Nephron (organoid): ENCODE measurements around the gene LUZP1.

ENCODE experiments used
- H3K27ac Mint-ChIP-seq, 3 experiments: 2 replicates each; pipeline ENCODE4 v1.8.0; 2020; ENCODE audit warnings: mixed read lengths in 3 of 3, mild to moderate bottlenecking in 2 of 3, moderate library complexity in 1 of 3
- H3K27me3 Mint-ChIP-seq: 2 replicates; pipeline ENCODE4 v1.8.0; 2021; ENCODE audit warnings: low read depth, mild to moderate bottlenecking, moderate library complexity, mixed read lengths
- H3K36me3 Mint-ChIP-seq: 2 replicates; pipeline ENCODE4 v1.8.0; 2020; ENCODE audit warnings: low read depth, mixed read lengths
- H3K4me1 Mint-ChIP-seq: 2 replicates; pipeline ENCODE4 v1.8.0; 2020; ENCODE audit warnings: mixed read lengths
- H3K4me3 Mint-ChIP-seq, 3 experiments: 2 replicates each; pipeline ENCODE4 v1.8.0; 2020; ENCODE audit warnings: mild to moderate bottlenecking in 3 of 3, mixed read lengths in 3 of 3, moderate library complexity in 2 of 3
- H3K9me3 Mint-ChIP-seq: 2 replicates; pipeline ENCODE4 v1.8.0; 2020; ENCODE audit warnings: mixed read lengths
- CTCF ChIP-seq, 3 experiments: fragments of 200-600 bp; sonication (generic); IDR thresholded peaks; one replicate each; pipeline ENCODE4 v1.5.0; 2021; ENCODE audit warnings: antibody characterized with exemption in 3 of 3; ENCODE audit not compliant: unreplicated experiment in 3 of 3

The LUZP1 gene

GRCh38 chr1:23103001-23103889, 65.4 kb downstream of the LUZP1 start:
- H3K27ac Mint-ChIP-seq: peak overlapping the region; percentile 47 to 69 (median 53)
- peaks cover 26% of the 10 kb centered on the region for H3K36me3 Mint-ChIP-seq
- no peak overlapping the region for H3K4me3 Mint-ChIP-seq
- peaks cover 34% of the 10 kb centered on the region for H3K4me1 Mint-ChIP-seq
- TF ChIP-seq CTCF (IDR thresholded peaks at IDR 0.05; ENCODE audit: unreplicated experiment in 3 of 3): no peak
- no peaks in the 10 kb centered on the region for H3K27me3 Mint-ChIP-seq
- H3K9me3 Mint-ChIP-seq: no peaks in the 10 kb centered on the region

- H3K27me3 Mint-ChIP-seq: no peaks in the 10 kb centered on the region
- H3K4me1 Mint-ChIP-seq: peaks cover 34% of the 10 kb centered on the region
- no peak for TF ChIP-seq CTCF (IDR thresholded peaks at IDR 0.05; ENCODE audit: unreplicated experiment in 3 of 3)
- no peak overlapping the region for H3K4me3 Mint-ChIP-seq
- peaks cover 20% of the 10 kb centered on the region for H3K36me3 Mint-ChIP-seq
- no peaks in the 10 kb centered on the region for H3K9me3 Mint-ChIP-seq
- H3K27ac Mint-ChIP-seq: no peak overlapping the region
Measured at GRCh38 chr1:23102289-23102688, 66.4 kb downstream of the LUZP1 start.

GRCh38 chr1:23101887-23102286, 66.8 kb downstream of the LUZP1 start:
- H3K4me1 Mint-ChIP-seq: peaks cover 34% of the 10 kb centered on the region
- no peaks in the 10 kb centered on the region for H3K27me3 Mint-ChIP-seq
- no peak overlapping the region for H3K27ac Mint-ChIP-seq
- H3K9me3 Mint-ChIP-seq: no peaks in the 10 kb centered on the region
- TF ChIP-seq CTCF (IDR thresholded peaks at IDR 0.05; ENCODE audit: unreplicated experiment in 3 of 3): no peak
- peaks cover 20% of the 10 kb centered on the region for H3K36me3 Mint-ChIP-seq
- no peak overlapping the region for H3K4me3 Mint-ChIP-seq

GRCh38 chr1:23101101-23101827, 67.4 kb downstream of the LUZP1 start:
- peaks cover 17% of the 10 kb centered on the region for H3K36me3 Mint-ChIP-seq
- peaks cover 34% of the 10 kb centered on the region for H3K4me1 Mint-ChIP-seq
- H3K27me3 Mint-ChIP-seq: no peaks in the 10 kb centered on the region
- TF ChIP-seq CTCF (IDR thresholded peaks at IDR 0.05; ENCODE audit: unreplicated experiment in 3 of 3): no peak
- H3K27ac Mint-ChIP-seq: no peak overlapping the region
- H3K4me3 Mint-ChIP-seq: no peak overlapping the region
- H3K9me3 Mint-ChIP-seq: no peaks in the 10 kb centered on the region

DNA sequence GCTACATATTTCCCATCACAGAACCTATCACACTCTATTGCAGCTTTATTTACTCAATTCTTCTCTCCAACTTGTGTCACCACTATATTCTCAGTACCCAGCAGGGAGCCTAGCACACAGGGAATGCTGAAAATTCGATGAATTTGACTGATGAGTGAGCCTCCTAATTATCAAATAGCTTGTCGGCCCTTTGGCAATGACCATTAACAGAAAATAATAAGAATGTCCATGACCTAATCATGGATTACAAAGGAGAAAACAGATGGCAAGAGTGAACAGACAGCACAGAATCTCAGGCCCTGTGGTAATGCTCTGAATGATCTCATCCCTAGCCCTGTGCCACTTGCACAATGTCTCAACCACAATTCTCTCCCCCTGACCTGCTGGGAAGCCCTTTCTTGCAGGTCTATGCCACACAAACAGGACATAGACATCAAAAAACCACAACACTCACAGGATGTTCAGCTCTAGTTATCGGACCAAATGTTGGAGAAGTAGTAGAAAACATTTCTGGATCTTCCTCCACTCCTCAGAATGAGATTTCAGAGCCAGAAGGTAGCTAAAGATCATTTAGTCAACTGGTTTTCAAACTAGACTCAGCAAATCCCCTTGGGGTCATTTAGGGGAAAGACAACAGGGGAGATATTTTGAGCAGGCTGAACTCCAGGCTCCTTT, 68.4 kb downstream of the LUZP1 start:
- H3K4me1 Mint-ChIP-seq: peaks cover 34% of the 10 kb centered on the region
- no peaks in the 10 kb centered on the region for H3K27me3 Mint-ChIP-seq
- no peak for TF ChIP-seq CTCF (IDR thresholded peaks at IDR 0.05; ENCODE audit: unreplicated experiment in 3 of 3)

More for the DNA sequence above, 68.4 kb downstream of the LUZP1 start:
- H3K9me3 Mint-ChIP-seq: no peaks in the 10 kb centered on the region
- no peak overlapping the region for H3K4me3 Mint-ChIP-seq
- peak overlapping the region in 2 of 3 experiments; percentile 18 to 22 for H3K27ac Mint-ChIP-seq
- peaks cover 21% of the 10 kb centered on the region for H3K36me3 Mint-ChIP-seq
